Measurements from ENCODE around the gene PEF1.

PEF1 gene

DNA sequence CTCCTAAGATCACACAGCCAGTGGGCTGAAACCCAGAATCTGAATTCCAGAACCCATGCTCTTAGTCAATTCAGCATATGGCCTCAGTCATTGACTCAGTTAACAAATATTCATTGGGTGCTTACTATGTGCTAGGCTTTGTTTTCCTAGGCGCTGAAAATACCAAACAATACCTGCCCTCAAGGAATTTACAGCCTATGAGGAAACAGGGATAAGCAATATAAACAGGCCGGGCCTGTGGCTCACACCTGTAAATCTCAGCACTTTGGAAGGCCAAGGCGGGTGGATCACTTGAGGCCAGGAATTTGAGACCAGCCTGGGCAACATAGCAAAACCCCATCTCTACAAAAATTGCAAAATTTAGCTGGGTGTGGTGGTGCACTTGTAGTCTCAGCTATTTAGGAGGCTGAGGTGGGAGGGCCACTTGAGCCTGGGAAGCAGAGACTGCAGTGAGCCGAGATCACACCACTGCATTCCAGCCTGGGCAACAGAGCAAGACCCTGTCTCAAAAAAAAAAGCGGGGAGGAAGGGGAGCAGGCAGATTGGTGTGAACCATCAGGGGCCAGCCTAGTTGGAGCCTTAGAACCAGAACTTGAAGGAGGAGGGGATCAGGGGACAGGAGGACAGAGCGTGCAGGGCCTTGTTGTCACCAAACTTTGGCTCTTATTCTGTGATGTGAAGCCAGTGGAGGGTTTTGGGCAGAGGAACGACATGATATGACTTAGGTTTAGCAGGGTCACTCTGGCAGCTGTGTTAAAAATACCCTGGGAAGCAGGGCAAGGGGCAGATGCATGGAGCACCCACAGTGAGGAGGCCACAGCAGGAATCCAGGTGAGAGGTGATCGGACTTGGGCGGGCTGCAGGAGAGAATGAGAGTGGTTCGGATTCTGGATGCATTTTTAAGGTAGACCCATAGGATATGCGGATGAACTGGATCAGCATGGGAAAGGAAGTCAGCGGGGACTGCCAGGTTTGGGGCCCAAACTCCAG lies 62.6 kb downstream of the PEF1 start:
- no peak for DNase-seq

DNA sequence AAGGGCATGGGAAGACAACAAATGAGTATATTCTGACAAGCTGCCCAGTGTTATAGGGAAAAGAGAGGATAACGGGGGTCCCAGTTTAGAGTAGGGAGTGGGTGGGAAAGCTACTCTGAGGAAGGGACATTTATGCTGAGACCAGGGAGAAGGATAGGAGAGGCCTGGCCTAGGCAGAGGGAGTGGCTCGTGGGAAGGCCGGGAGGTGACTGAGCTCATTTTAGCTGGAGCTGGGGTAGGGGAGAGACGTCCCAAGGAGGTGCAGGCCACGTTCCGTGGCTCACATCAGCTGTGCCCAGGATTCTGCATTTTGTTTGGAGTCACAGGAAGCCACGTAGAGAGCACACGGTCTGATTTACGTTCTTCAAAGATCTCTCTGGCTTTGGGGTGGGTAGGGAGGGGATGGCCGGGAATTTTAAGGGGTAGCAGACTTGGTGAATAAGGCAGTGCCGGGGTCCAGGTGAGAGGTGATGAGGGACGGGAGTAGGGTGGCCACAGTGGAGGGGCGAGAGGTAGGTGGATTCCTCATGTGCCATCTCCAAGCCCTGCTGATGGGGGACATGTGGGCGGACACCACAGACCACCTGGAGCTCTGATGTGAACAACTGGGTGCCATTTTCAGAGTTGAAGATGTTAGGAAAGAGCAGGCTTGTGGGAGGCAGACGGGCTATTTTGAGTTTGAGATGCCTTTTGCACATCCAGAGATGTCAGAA lies 63.6 kb downstream of the PEF1 start:
- no peak for DNase-seq

DNA sequence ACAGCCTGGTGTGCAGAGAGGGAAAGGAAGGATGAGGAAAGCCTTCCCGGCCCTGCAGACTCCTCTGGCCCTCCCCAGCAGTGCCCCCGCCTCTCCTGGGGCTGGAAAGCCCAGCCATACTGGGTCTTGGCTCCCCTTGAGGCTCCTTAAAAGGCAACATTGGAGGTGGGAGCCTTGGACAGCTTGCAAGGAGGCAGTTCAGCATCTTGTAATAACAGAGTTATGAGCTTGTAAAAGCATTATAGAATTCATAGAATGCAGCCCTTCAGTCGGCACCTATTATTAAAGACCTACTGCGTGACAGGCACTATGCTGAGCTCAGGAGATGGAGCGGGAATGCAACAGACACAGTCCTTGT lies 64.2 kb downstream of the PEF1 start:
- DNase-seq, result no peak

Data from stimulated activated CD4-positive, alpha-beta T cell treated with anti-CD3 and anti-CD28 coated beads, Interleukin-4, amount 100 ng/mL, for 1 hour (primary cell).